ENCODE results near the gene URM1.

URM1 gene

DNA sequence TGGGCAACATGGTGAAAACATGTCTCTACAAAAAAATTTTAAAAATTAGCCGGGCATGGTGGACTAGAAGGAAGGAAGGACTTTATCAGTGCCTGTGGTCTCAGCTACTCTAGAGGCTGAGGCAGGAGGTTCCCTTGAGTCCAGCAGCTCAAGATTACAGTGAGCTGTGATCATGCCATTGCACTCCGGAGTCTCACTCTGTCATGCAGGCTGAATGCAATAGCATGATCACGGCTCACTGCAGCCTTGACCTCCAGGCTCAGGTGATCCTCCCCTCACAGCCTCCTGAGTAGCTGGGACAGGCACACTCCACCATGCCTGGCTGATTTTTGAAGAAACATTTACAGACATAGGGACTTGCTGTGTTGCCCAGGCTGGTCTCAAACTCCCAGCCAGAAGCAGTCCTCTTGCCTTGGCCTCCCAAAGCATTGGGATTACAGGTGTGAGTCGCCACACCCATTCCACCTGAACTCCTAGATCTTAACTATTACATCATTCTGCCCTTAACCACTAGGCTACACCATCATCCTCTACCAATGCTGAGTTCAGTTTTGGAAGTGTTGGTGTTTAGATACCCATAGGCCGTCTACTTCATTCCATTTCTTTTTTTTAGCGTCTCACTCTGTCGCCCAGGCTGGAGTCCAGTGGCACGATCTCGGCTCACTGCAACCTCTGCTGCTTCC is 2.0 kb upstream of the URM1 start:
- TF ChIP-seq, protein P1, sequence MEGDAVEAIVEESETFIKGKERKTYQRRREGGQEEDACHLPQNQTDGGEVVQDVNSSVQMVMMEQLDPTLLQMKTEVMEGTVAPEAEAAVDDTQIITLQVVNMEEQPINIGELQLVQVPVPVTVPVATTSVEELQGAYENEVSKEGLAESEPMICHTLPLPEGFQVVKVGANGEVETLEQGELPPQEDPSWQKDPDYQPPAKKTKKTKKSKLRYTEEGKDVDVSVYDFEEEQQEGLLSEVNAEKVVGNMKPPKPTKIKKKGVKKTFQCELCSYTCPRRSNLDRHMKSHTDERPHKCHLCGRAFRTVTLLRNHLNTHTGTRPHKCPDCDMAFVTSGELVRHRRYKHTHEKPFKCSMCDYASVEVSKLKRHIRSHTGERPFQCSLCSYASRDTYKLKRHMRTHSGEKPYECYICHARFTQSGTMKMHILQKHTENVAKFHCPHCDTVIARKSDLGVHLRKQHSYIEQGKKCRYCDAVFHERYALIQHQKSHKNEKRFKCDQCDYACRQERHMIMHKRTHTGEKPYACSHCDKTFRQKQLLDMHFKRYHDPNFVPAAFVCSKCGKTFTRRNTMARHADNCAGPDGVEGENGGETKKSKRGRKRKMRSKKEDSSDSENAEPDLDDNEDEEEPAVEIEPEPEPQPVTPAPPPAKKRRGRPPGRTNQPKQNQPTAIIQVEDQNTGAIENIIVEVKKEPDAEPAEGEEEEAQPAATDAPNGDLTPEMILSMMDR (IDR thresholded peaks at IDR 0.05; ENCODE audit: unreplicated experiment in 3 of 3) = no peak
- peaks cover 3% of the 10 kb centered on the region for H3K27me3 Mint-ChIP-seq (ENCODE audit: low read depth)
- H3K36me3 Mint-ChIP-seq (ENCODE audit: low read depth) = peaks cover 3% of the 10 kb centered on the region
- H3K4me3 Mint-ChIP-seq = peak overlapping the region; percentile 42 to 68 (median 43)
- H3K9me3 Mint-ChIP-seq = no peaks in the 10 kb centered on the region
- peaks cover 37% of the 10 kb centered on the region for H3K4me1 Mint-ChIP-seq
- peak overlapping the region in 2 of 3 experiments; percentile 37 to 55 for H3K27ac Mint-ChIP-seq

DNA sequence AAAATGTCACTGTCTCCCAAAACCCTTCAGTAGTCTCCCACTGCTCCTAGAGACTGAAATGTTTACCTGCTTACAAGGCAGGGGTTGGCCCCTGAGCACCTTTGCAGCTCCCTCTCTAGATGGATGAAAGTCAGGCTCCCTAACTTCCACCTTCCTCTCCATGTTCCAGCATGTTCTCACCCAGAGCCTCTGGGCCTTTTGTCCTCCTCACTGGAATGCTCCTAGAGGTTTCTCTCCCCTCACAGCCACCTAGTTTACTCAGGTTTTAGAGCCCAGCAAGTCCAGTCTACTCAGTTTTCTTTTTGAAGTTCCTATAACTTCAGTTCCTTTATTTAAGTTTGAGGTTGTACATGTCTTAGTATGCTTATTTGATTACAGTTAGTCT is 815 bp upstream of the URM1 start:
- Mint-ChIP-seq H3K4me3 (peak overlapping the region; percentile 94 to 96 (median 95)), H3K27ac (peak overlapping the region; percentile 92 to 97 (median 95)), H3K9me3 (no peaks in the 10 kb centered on the region), H3K36me3 (ENCODE audit: low read depth) (peaks cover 3% of the 10 kb centered on the region), H3K4me1 (peaks cover 29% of the 10 kb centered on the region), H3K27me3 (ENCODE audit: low read depth) (peaks cover under 1% of the 10 kb centered on the region)
- TF ChIP-seq, protein P1 (IDR thresholded peaks at IDR 0.05; ENCODE audit: unreplicated experiment in 3 of 3) = no peak

DNA sequence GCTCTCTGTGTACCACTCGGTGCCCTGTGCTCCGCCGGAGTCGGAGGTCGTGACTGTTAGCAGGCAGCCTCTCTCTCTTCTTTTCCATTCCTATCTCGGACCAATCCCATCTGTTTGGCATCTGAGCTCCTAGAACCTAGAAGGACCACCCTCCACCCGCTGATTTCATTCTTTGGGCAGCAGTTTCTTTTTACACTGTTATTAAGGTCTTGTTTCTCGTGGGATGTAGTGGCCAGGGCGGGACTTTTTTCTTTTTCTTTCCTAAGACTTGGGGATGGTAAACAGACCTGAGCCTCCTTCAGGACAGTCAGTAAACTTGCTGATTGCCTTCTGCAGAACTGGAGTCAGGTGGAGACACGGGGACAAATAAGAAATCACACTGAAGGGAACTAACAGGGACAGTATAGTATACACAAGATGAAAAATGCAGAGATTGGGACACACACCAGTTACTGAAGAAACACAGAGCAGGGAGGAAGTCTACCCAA is 500 bp downstream of the URM1 start:
- Mint-ChIP-seq H3K27ac (peak overlapping the region; percentile 92 to 97 (median 95)), H3K27me3 (ENCODE audit: low read depth) (no peaks in the 10 kb centered on the region), H3K9me3 (no peaks in the 10 kb centered on the region), H3K4me3 (peak overlapping the region; percentile 94 to 96 (median 95)), H3K4me1 (peaks cover 26% of the 10 kb centered on the region), H3K36me3 (ENCODE audit: low read depth) (peaks cover 6% of the 10 kb centered on the region)
- TF ChIP-seq, protein P1 (IDR thresholded peaks at IDR 0.05; ENCODE audit: unreplicated experiment in 3 of 3) = no peak

DNA sequence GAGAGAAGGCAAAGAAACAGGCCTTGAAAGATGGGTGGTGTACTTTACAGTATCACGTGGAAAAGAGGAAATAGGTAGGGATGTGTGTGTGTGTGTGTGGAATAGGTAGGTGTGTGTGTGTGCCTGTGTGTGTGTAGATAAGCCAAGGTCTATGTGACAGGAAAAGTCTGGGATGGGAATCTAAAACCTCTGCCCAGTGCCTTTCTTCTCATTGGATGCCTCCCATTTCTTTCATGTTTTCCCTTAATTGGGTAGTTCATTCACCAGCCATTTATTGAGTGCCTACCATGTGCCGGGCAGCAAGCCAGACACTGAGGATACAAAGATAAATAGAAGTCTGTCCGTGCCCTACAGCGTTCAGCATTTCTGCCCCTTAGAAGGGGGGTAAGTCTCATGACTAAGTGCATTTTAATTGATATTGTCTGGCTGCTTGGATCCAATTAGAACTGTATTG is 1.0 kb downstream of the URM1 start:
- TF ChIP-seq, protein P1 (IDR thresholded peaks at IDR 0.05; ENCODE audit: unreplicated experiment in 3 of 3) = no peak
- H3K4me3 Mint-ChIP-seq = peak overlapping the region; percentile 94 to 96 (median 95)
- peaks cover 26% of the 10 kb centered on the region for H3K4me1 Mint-ChIP-seq
- no peaks in the 10 kb centered on the region for H3K9me3 Mint-ChIP-seq
- H3K27me3 Mint-ChIP-seq (ENCODE audit: low read depth) = no peaks in the 10 kb centered on the region
- peaks cover 6% of the 10 kb centered on the region for H3K36me3 Mint-ChIP-seq (ENCODE audit: low read depth)
- peak overlapping the region in 2 of 3 experiments; percentile 20 to 92 for H3K27ac Mint-ChIP-seq

DNA sequence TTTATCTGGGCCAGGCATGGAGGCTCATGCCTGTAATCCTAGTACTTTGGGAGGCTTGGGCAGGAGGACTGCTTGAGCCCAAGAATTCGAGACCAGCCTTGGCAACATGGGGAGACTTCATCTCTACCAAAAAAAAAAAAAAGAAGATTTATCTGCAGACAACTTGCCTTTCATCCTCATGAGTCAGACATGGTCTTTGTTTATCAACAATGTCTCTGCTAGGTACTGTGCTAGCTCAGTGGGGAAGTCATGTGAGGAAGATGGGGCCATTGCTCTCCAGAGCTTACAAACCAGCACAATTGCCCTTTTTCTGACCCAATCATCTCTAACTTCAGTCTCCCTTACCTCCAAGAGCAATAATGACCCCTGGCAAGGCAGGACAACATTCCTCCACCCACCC is 1.6 kb downstream of the URM1 start:
- Mint-ChIP-seq H3K9me3 (no peaks in the 10 kb centered on the region), H3K4me3 (peak overlapping the region; percentile 94 to 96 (median 95)), H3K27me3 (ENCODE audit: low read depth) (no peaks in the 10 kb centered on the region), H3K27ac (peak overlapping the region in 2 of 3 experiments; percentile 58 to 92), H3K4me1 (peaks cover 26% of the 10 kb centered on the region), H3K36me3 (ENCODE audit: low read depth) (peaks cover 8% of the 10 kb centered on the region)
- TF ChIP-seq, protein P1 (IDR thresholded peaks at IDR 0.05; ENCODE audit: unreplicated experiment in 3 of 3) = no peak

Measured in nephron (organoid).